Loucy (cell line): ENCODE results near the gene MRPS11.

ENCODE experiments used
- H2AFZ ChIP-seq: fragments of 200-600 bp; sonication (generic); 2 replicates; pipeline ENCODE4 v1.6.0; 2016; ENCODE audit warnings: antibody characterized with exemption, mild to moderate bottlenecking, low read length, moderate library complexity
- H3F3A ChIP-seq: fragments of 200-600 bp; 2 replicates; pipeline ENCODE4 v1.6.0; 2016; ENCODE audit warnings: antibody characterized with exemption, low read depth, mild to moderate bottlenecking
- H3K27me3 ChIP-seq: fragments of 200-600 bp; sonication (generic); 2 replicates; pipeline ENCODE4 v1.6.1; 2014; ENCODE audit warnings: low read length, mild to moderate bottlenecking; ENCODE audit not compliant: insufficient read depth, poor library complexity, severe bottlenecking
- H3K36me3 ChIP-seq: fragments of 200-600 bp; sonication (generic); 2 replicates; pipeline ENCODE4 v1.6.1; 2016; ENCODE audit warnings: low read length; ENCODE audit not compliant: insufficient read depth
- H3K4me1 ChIP-seq: fragments of 200-600 bp; sonication (generic); 2 replicates; pipeline ENCODE4 v1.5.1; 2014; ENCODE audit warnings: low read length, mild to moderate bottlenecking; ENCODE audit not compliant: insufficient read depth, poor library complexity, severe bottlenecking
- H3K4me2 ChIP-seq: fragments of 200-600 bp; sonication (generic); 2 replicates; pipeline ENCODE4 v1.6.0; 2014; ENCODE audit warnings: antibody characterized with exemption, low read length, low read depth, mild to moderate bottlenecking; ENCODE audit not compliant: poor library complexity, severe bottlenecking
- H3K4me3 ChIP-seq: fragments of 200-600 bp; sonication (generic); 2 replicates; pipeline ENCODE4 v1.5.1; 2014; ENCODE audit warnings: low read length, mild to moderate bottlenecking, mixed read lengths; ENCODE audit not compliant: poor library complexity, severe bottlenecking
- H3K79me2 ChIP-seq: fragments of 200-600 bp; sonication (generic); 2 replicates; pipeline ENCODE4 v1.6.1; 2014; ENCODE audit warnings: low read length; ENCODE audit not compliant: insufficient read depth
- H3K9ac ChIP-seq: fragments of 200-600 bp; sonication (generic); 2 replicates; pipeline ENCODE4 v1.6.0; 2014; ENCODE audit warnings: mild to moderate bottlenecking, low read depth, low read length, moderate library complexity; ENCODE audit not compliant: poor library complexity, severe bottlenecking
- H3K9me2 ChIP-seq: fragments of 200-600 bp; sonication (generic); replicated peaks from 2 replicates; pipeline ENCODE4 v1.6.1; 2016; ENCODE audit warnings: low read depth, low read length, mixed read lengths
- H3K9me3 ChIP-seq: fragments of 200-600 bp; sonication (generic); 2 replicates; pipeline ENCODE4 v1.6.1; 2014; ENCODE audit warnings: mild to moderate bottlenecking, antibody characterized with exemption, low read length, low read depth; ENCODE audit not compliant: insufficient read depth
- H4K20me1 ChIP-seq: fragments of 200-600 bp; sonication (generic); 2 replicates; pipeline ENCODE4 v1.6.0; 2014; ENCODE audit warnings: antibody characterized with exemption, low read length, mild to moderate bottlenecking; ENCODE audit not compliant: insufficient read depth, poor library complexity, severe bottlenecking
- CTCF ChIP-seq: fragments of 200-600 bp; sonication (generic); conservative IDR thresholded peaks from 2 replicates; pipeline ENCODE4 v1.5.1; 2014; ENCODE audit warnings: mild to moderate bottlenecking, antibody characterized with exemption, low read length
- EZH2phosphoT487 ChIP-seq: fragments of 200-600 bp; IDR thresholded peaks from 2 replicates; pipeline ENCODE4 v1.6.1; 2018; ENCODE audit warnings: antibody characterized with exemption, mild to moderate bottlenecking, moderate library complexity, borderline replicate concordance

The MRPS11 gene

GRCh38 chr15:88449581-88449980 lies 17.9 kb upstream of the MRPS11 start:
- Histone ChIP-seq H3K9ac (no peak overlapping the region), H4K20me1 (no peaks in the 10 kb centered on the region), H3K36me3 (no peaks in the 10 kb centered on the region), H3K4me1 (no peaks in the 10 kb centered on the region), H3K9me3 (no peaks in the 10 kb centered on the region), H3K79me2 (no peaks in the 10 kb centered on the region), H3F3A (no peaks in the 10 kb centered on the region), H3K27me3 (no peaks in the 10 kb centered on the region), H2AFZ (no peak overlapping the region), H3K4me3 (no peak overlapping the region), H3K9me2 (no peaks in the 10 kb centered on the region), H3K4me2 (peak overlapping the region; percentile 55)
- TF ChIP-seq CTCF (no peak), EZH2phosphoT487 (no peak)

- H3K79me2 ChIP-seq, result no peaks in the 10 kb centered on the region
- TF ChIP-seq CTCF (peak; percentile 99), EZH2phosphoT487 (no peak)
- H3K9me2 ChIP-seq, result no peaks in the 10 kb centered on the region
- H3K27me3 ChIP-seq, result no peaks in the 10 kb centered on the region
- H3K9me3 ChIP-seq, result no peaks in the 10 kb centered on the region
- peak overlapping the region; percentile 55 for H3K4me2 ChIP-seq
- H4K20me1 ChIP-seq, result no peaks in the 10 kb centered on the region
- H2AFZ ChIP-seq, result peak overlapping the region; percentile 31; the same call in 1 of the 2 replicates
- no peak overlapping the region for H3K9ac ChIP-seq
- no peaks in the 10 kb centered on the region for H3K36me3 ChIP-seq
- H3K4me1 ChIP-seq, result no peaks in the 10 kb centered on the region
- no peaks in the 10 kb centered on the region for H3F3A ChIP-seq
- H3K4me3 ChIP-seq, result peak overlapping the region; percentile 47
These were observed 17.2 kb upstream of the MRPS11 start for GRCh38 chr15:88450125-88450798.

- H3F3A ChIP-seq, result no peaks in the 10 kb centered on the region
- no peaks in the 10 kb centered on the region for H3K27me3 ChIP-seq
- no peaks in the 10 kb centered on the region for H3K9me3 ChIP-seq
- TF ChIP-seq EZH2phosphoT487 (no peak), CTCF (no peak)
- no peak overlapping the region for H2AFZ ChIP-seq
- no peak overlapping the region for H3K4me2 ChIP-seq
- H3K36me3 ChIP-seq, result peaks cover 7% of the 10 kb centered on the region; the same call in 1 of the 2 replicates
- H3K4me1 ChIP-seq, result no peaks in the 10 kb centered on the region
- no peak overlapping the region for H3K9ac ChIP-seq
- no peaks in the 10 kb centered on the region for H4K20me1 ChIP-seq
- H3K4me3 ChIP-seq, result no peak overlapping the region
- H3K79me2 ChIP-seq, result no peaks in the 10 kb centered on the region
- no peaks in the 10 kb centered on the region for H3K9me2 ChIP-seq
These were observed 13.9 kb upstream of the MRPS11 start for GRCh38 chr15:88453651-88454050.
